ENCODE measurements around the gene PRKD2.

PRKD2 gene

GRCh38 chr19:46660551-46661019 lies 56.3 kb downstream of the PRKD2 start:
- peaks cover 19% of the 10 kb centered on the region for H3K4me1 ChIP-seq (ENCODE audit: control insufficient read depth, insufficient read depth, low read length)
- no peaks in the 10 kb centered on the region for H3K36me3 ChIP-seq (ENCODE audit: control insufficient read depth, insufficient read depth, low read length)
- H3K27me3 ChIP-seq (ENCODE audit: control insufficient read depth, insufficient read depth, low read length) = peaks cover 27% of the 10 kb centered on the region
- peak overlapping the region; percentile 41 for H3K9ac ChIP-seq (ENCODE audit: low read length)
- peak overlapping the region; percentile 7 for H3K4me3 ChIP-seq (ENCODE audit: low read length)
- no peaks in the 10 kb centered on the region for H3K9me3 ChIP-seq (ENCODE audit: control insufficient read depth, low read length)

- no peaks in the 10 kb centered on the region for H3K9me3 ChIP-seq (ENCODE audit: control insufficient read depth, low read length)
- peaks cover 27% of the 10 kb centered on the region for H3K27me3 ChIP-seq (ENCODE audit: control insufficient read depth, insufficient read depth, low read length)
- H3K36me3 ChIP-seq (ENCODE audit: control insufficient read depth, insufficient read depth, low read length) = no peaks in the 10 kb centered on the region
- H3K4me3 ChIP-seq (ENCODE audit: low read length) = peak overlapping the region; percentile 7
- H3K4me1 ChIP-seq (ENCODE audit: control insufficient read depth, insufficient read depth, low read length) = peaks cover 19% of the 10 kb centered on the region
- H3K9ac ChIP-seq (ENCODE audit: low read length) = peak overlapping the region; percentile 41
Observed at GRCh38 chr19:46660008-46660517, 56.9 kb downstream of the PRKD2 start.

- Histone ChIP-seq H3K9me3 (ENCODE audit: control insufficient read depth, low read length) (no peaks in the 10 kb centered on the region), H3K9ac (ENCODE audit: low read length) (no peak overlapping the region), H3K27me3 (ENCODE audit: control insufficient read depth, insufficient read depth, low read length) (peaks cover 27% of the 10 kb centered on the region), H3K4me3 (ENCODE audit: low read length) (no peak overlapping the region), H3K36me3 (ENCODE audit: control insufficient read depth, insufficient read depth, low read length) (no peaks in the 10 kb centered on the region), H3K4me1 (ENCODE audit: control insufficient read depth, insufficient read depth, low read length) (peaks cover 19% of the 10 kb centered on the region)
Observed at GRCh38 chr19:46659151-46660007, 57.5 kb downstream of the PRKD2 start.

GRCh38 chr19:46656541-46656940 lies 60.4 kb downstream of the PRKD2 start:
- H3K27me3 ChIP-seq (ENCODE audit: control insufficient read depth, insufficient read depth, low read length) = peaks cover 27% of the 10 kb centered on the region
- H3K4me3 ChIP-seq (ENCODE audit: low read length) = no peak overlapping the region
- no peak overlapping the region for H3K9ac ChIP-seq (ENCODE audit: low read length)

GRCh38 chr19:46654621-46655152 lies 62.2 kb downstream of the PRKD2 start:
- no peaks in the 10 kb centered on the region for H3K9me3 ChIP-seq (ENCODE audit: control insufficient read depth, low read length)
- peaks cover 7% of the 10 kb centered on the region for H3K4me1 ChIP-seq (ENCODE audit: control insufficient read depth, insufficient read depth, low read length)
- H3K9ac ChIP-seq (ENCODE audit: low read length) = no peak overlapping the region
- no peak overlapping the region for H3K4me3 ChIP-seq (ENCODE audit: low read length)
- peaks cover 18% of the 10 kb centered on the region for H3K27me3 ChIP-seq (ENCODE audit: control insufficient read depth, insufficient read depth, low read length)
- no peaks in the 10 kb centered on the region for H3K36me3 ChIP-seq (ENCODE audit: control insufficient read depth, insufficient read depth, low read length)

More at GRCh38 chr19:46656541-46656940, 60.4 kb downstream of the PRKD2 start:
- peaks cover 16% of the 10 kb centered on the region for H3K4me1 ChIP-seq (ENCODE audit: control insufficient read depth, insufficient read depth, low read length)
- H3K9me3 ChIP-seq (ENCODE audit: control insufficient read depth, low read length) = no peaks in the 10 kb centered on the region
- H3K36me3 ChIP-seq (ENCODE audit: control insufficient read depth, insufficient read depth, low read length) = no peaks in the 10 kb centered on the region

GRCh38 chr19:46650445-46650844 lies 66.5 kb downstream of the PRKD2 start:
- peaks cover 22% of the 10 kb centered on the region for H3K27me3 ChIP-seq (ENCODE audit: control insufficient read depth, insufficient read depth, low read length)
- H3K4me1 ChIP-seq (ENCODE audit: control insufficient read depth, insufficient read depth, low read length) = no peaks in the 10 kb centered on the region
- H3K9ac ChIP-seq (ENCODE audit: low read length) = no peak overlapping the region
- no peak overlapping the region for H3K4me3 ChIP-seq (ENCODE audit: low read length)
- H3K9me3 ChIP-seq (ENCODE audit: control insufficient read depth, low read length) = no peaks in the 10 kb centered on the region
- no peaks in the 10 kb centered on the region for H3K36me3 ChIP-seq (ENCODE audit: control insufficient read depth, insufficient read depth, low read length)

- no peak overlapping the region for H3K9ac ChIP-seq (ENCODE audit: low read length)
- no peaks in the 10 kb centered on the region for H3K9me3 ChIP-seq (ENCODE audit: control insufficient read depth, low read length)
- no peak overlapping the region for H3K4me3 ChIP-seq (ENCODE audit: low read length)
- H3K36me3 ChIP-seq (ENCODE audit: control insufficient read depth, insufficient read depth, low read length) = no peaks in the 10 kb centered on the region
- peaks cover 22% of the 10 kb centered on the region for H3K27me3 ChIP-seq (ENCODE audit: control insufficient read depth, insufficient read depth, low read length)
- no peaks in the 10 kb centered on the region for H3K4me1 ChIP-seq (ENCODE audit: control insufficient read depth, insufficient read depth, low read length)
Observed at GRCh38 chr19:46648961-46649960, 67.7 kb downstream of the PRKD2 start.

GRCh38 chr19:46648060-46648960 lies 68.6 kb downstream of the PRKD2 start:
- Histone ChIP-seq H3K36me3 (ENCODE audit: control insufficient read depth, insufficient read depth, low read length) (no peaks in the 10 kb centered on the region), H3K4me1 (ENCODE audit: control insufficient read depth, insufficient read depth, low read length) (no peaks in the 10 kb centered on the region), H3K9me3 (ENCODE audit: control insufficient read depth, low read length) (no peaks in the 10 kb centered on the region), H3K4me3 (ENCODE audit: low read length) (no peak overlapping the region), H3K9ac (ENCODE audit: low read length) (no peak overlapping the region), H3K27me3 (ENCODE audit: control insufficient read depth, insufficient read depth, low read length) (peaks cover 22% of the 10 kb centered on the region)

- Histone ChIP-seq H3K36me3 (ENCODE audit: control insufficient read depth, insufficient read depth, low read length) (no peaks in the 10 kb centered on the region), H3K27me3 (ENCODE audit: control insufficient read depth, insufficient read depth, low read length) (peaks cover 25% of the 10 kb centered on the region), H3K4me3 (ENCODE audit: low read length) (no peak overlapping the region), H3K9me3 (ENCODE audit: control insufficient read depth, low read length) (no peaks in the 10 kb centered on the region), H3K9ac (ENCODE audit: low read length) (no peak overlapping the region), H3K4me1 (ENCODE audit: control insufficient read depth, insufficient read depth, low read length) (no peaks in the 10 kb centered on the region)
Observed at GRCh38 chr19:46646402-46646801, 70.5 kb downstream of the PRKD2 start.

- Histone ChIP-seq H3K9ac (ENCODE audit: low read length) (no peak overlapping the region), H3K27me3 (ENCODE audit: control insufficient read depth, insufficient read depth, low read length) (peaks cover 35% of the 10 kb centered on the region), H3K4me3 (ENCODE audit: low read length) (no peak overlapping the region), H3K36me3 (ENCODE audit: control insufficient read depth, insufficient read depth, low read length) (no peaks in the 10 kb centered on the region), H3K4me1 (ENCODE audit: control insufficient read depth, insufficient read depth, low read length) (peaks cover 3% of the 10 kb centered on the region), H3K9me3 (ENCODE audit: control insufficient read depth, low read length) (no peaks in the 10 kb centered on the region)
Observed at GRCh38 chr19:46644720-46645119, 72.2 kb downstream of the PRKD2 start.

GRCh38 chr19:46640656-46641055 lies 76.3 kb downstream of the PRKD2 start:
- no peak overlapping the region for H3K9ac ChIP-seq (ENCODE audit: low read length)
- H3K4me1 ChIP-seq (ENCODE audit: control insufficient read depth, insufficient read depth, low read length) = peaks cover 18% of the 10 kb centered on the region

More at GRCh38 chr19:46640656-46641055, 76.3 kb downstream of the PRKD2 start:
- Histone ChIP-seq H3K36me3 (ENCODE audit: control insufficient read depth, insufficient read depth, low read length) (no peaks in the 10 kb centered on the region), H3K9me3 (ENCODE audit: control insufficient read depth, low read length) (no peaks in the 10 kb centered on the region), H3K27me3 (ENCODE audit: control insufficient read depth, insufficient read depth, low read length) (peaks cover 53% of the 10 kb centered on the region), H3K4me3 (ENCODE audit: low read length) (no peak overlapping the region)

Measured in mucosa of stomach (tissue), 1 donor.